ENCODE data around the gene RTN4RL2.

DNA sequence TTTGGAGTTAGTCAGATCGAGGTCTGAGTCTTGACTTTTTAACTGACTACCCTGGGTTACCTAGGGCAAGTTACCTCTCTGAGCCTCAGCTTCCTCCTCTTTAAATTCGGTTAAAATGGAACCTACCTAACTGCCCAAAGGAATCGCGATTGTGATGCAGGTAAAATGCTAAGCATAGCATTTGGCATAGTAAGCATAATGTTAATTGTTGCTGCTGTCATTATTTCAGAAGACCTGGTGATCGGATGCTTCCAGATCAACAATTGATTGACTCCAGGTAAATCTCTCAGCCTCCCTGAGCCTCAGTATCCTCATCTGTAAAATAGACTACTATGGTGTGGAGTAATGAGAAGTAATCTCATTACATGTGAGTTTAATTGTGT, 55.7 kb downstream of the RTN4RL2 start:
- TF ChIP-seq, protein P1, sequence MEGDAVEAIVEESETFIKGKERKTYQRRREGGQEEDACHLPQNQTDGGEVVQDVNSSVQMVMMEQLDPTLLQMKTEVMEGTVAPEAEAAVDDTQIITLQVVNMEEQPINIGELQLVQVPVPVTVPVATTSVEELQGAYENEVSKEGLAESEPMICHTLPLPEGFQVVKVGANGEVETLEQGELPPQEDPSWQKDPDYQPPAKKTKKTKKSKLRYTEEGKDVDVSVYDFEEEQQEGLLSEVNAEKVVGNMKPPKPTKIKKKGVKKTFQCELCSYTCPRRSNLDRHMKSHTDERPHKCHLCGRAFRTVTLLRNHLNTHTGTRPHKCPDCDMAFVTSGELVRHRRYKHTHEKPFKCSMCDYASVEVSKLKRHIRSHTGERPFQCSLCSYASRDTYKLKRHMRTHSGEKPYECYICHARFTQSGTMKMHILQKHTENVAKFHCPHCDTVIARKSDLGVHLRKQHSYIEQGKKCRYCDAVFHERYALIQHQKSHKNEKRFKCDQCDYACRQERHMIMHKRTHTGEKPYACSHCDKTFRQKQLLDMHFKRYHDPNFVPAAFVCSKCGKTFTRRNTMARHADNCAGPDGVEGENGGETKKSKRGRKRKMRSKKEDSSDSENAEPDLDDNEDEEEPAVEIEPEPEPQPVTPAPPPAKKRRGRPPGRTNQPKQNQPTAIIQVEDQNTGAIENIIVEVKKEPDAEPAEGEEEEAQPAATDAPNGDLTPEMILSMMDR (IDR thresholded peaks at IDR 0.05; ENCODE audit: extremely low read depth in 1 of 2, insufficient read depth in 1 of 2, low read depth in 1 of 2, low read length in 2 of 2), result no peak
- TF ChIP-seq POLR2AphosphoS5 (IDR thresholded peaks at IDR 0.05; ENCODE audit: insufficient read depth, low read depth, low read length), result no peak
- TF ChIP-seq POLR2A (IDR thresholded peaks at IDR 0.05; ENCODE audit: low read depth, low read length), result no peak

Data from endothelial cell of umbilical vein (primary cell).